ENCODE measurements around the gene NR2E3.

Gene NR2E3

GRCh38 chr15:71810256-71811035 lies at the start of gene NR2E3:
TSS of gene NR2E3 (plus strand) at chr15:71810554. CDS start at chr15:71810744, 190 bp downstream.
- DNase-seq: no peak

- no peak for DNase-seq
Observed at GRCh38 chr15:71760852-71761251, 49.5 kb upstream of the NR2E3 start.

DNA sequence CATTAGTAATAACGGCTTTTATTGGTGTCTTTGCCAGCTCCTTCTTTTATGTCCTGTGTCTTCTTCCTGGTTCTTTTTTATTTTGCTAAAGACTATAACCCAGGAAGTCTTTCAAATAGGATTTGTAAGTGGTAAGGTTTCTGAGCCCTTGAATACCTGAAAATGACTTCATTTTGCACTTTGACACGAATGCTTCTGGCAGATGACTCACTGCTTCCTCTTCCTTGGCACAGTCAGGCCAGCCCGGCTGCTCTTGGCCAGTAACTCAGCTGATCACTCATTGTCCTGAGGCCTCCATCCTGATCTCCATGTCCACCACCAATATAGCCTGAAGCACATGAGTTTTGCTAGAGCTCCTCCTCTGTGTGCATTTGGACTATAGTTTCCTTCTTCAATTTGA lies 48.7 kb upstream of the NR2E3 start:
- DNase-seq: no peak

DNA sequence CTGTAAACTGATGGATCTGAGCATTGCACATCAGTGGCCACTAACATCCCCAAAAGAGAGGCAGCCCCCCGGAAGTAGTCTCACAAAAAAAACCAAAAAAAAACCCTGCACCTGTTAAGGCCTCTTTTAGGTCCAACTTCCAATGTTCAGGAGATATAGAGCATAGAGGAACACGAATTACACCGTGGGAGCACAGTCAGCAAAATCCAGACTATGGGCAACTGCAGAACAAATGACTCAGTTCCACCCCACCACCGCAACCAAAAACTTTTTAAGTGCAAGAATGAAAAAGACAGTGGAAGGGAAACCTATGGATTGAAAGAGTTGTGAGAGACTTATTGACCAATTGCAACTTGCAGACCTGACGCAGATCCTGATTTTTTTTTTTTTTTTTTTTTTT lies 42.2 kb upstream of the NR2E3 start:
- no peak for DNase-seq

DNA sequence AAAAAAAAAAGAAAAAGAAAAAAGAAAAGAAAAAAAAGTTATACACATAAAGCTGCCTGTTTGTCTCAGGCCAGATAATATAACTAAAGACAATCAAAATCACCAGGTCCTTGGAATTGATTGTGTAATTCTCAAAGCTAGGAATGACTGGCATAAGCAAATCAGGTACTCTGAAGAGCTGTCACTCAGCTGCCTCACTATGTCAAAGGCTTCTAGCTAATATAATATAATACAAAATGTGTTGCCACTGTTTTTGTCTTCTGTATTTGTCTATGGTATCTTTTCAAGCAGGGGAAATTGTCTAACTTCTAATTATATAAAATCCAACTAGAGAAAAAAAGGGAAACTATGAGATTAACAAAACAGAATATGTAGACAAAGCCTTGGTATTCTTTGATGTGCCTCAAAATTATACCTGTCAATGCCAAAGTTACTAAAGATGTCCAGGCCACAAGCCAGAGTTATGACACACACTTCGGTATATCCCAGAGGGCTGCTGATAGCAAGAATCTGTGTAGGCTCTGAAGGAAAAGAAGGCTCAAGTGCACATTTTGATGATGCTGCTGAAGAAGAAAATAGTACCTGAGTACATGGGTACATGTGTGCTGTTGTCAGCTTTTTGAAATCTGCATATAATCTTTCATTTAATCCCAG lies 37.0 kb upstream of the NR2E3 start:
- DNase-seq: no peak

GRCh38 chr15:71775856-71776255 lies 34.5 kb upstream of the NR2E3 start:
- no peak for DNase-seq

- no peak for DNase-seq
Observed at GRCh38 chr15:71776304-71776703, 34.0 kb upstream of the NR2E3 start.

GRCh38 chr15:71777216-71777943 lies 33.0 kb upstream of the NR2E3 start:
- DNase-seq: no peak

DNA sequence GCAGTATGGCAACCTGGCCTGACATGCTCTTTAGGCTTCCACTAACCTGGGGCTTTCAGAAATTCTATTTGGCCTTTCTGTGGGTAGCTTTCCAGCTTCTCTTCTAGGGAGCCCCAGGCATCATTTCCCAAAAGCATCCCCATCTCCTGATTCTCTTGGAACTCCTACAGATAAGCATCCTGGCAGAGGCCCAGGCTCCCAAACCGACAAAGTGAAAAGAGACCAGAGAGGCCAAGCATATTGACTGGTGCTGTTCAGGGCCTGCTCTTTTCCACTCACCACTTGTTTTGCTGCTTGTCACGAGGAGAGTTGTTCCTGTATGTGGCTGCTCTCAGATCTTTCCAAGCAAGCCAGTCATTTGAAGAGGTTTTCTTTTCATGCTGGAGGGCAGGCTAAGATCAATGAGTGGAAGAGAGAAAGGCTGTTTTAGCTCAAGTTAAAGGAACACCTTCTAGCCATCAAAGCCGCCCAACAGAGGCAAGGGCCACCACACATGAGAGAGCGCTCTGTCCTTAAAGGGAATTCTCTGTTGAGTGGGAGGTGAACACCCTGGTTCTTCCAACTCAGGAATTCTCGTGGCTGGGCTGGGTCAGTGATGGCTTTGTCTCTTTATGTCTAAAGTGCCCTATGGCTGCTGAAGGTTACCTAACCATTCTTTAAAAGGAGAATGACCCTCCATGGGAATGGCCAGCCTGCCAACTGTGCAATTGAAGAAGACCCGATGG lies 31.1 kb upstream of the NR2E3 start:
- DNase-seq: no peak

GRCh38 chr15:71780115-71780976 lies 30.0 kb upstream of the NR2E3 start:
- DNase-seq: peak; percentile 8

DNA sequence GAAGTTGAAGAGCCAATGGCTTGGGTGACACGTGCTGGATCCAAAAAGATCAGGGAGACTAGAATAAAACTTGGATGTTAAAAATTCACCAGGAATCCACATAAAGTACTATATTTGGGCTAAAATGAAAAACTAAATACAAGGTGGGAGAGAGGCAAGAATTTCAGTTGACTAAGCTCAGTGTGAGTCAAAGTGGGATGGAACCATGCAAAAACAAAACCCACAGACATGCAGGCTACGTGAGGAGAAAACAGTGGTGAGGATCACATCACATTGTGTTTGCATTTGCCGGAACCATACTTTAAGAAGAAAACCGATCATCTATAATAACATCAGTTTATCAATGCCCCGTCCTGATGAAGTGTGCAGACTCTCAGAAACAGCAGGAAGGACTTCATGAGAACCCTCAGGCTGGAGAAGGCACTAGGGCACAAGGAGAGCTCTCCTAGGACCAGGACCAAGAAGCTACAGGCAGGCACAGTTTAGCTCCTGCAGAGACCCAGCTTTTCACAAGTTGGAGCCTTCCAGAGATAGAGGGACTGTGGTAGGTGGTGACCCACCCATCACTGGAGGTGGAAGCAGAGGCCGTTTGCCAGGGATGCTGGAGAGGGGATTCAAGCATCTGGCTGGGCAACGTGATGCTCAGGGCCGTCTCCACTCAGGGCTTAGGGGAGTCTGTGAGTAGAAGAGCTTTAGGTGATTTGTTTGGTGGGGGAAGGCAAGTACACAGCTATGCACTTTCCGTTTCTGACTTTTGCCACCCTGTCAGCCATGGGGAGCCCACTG lies 29.0 kb upstream of the NR2E3 start:
- DNase-seq: no peak

GRCh38 chr15:71781965-71782265 lies 28.4 kb upstream of the NR2E3 start:
- DNase-seq: no peak

DNA sequence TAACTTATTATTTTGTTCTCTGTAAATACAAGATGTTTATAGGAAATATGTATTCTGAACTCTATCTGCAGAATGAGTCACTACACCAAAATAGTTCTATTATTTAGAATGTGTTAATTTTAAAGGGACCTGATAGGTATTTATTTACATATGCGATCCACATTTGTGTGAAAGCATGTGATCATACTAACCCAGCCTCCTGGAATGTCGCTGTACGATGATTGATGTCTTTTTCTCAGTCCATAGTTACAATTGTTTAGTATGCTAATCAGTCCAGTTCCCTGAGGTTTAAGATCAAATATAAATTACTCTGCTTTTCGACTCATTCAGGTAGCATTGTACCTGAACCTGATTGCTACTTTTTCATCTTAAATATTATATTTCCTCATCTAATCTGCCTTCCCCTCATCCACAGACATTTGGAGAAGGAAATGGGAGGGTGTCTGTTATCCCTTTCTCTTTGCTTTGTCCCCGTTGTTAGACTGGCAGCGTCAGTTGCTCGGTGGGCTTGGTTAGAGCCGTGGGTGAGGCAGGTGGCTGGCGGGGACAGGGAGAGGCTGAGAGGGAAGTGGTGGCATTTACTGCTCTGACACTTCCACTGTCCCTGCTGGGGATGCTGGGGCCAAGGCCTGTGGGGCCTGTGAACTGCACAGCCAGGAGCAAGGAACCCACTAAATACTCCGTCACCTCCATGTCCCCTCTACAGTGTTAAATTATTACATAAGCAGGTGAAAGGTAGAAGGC lies 27.8 kb upstream of the NR2E3 start:
- no peak for DNase-seq

DNA sequence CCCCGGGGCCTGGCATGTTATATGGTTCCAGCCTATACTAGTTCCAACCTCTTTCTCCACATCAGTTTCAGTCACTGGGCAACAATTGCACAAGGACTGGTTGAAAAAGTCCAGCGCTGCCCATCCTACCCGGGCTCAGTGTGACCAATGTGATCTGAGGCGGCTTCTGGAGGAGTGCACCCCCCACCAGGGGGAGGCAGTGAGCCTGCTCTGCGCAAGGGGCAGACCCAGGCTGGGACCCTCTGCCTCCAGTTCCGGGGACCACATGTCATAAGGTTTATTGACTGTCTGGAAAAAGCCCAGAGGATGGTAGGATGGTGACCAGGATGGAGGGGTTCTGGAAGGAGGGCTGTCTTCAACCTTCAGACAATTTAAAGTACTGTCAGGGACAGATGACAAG lies 25.6 kb upstream of the NR2E3 start:
- peak; percentile 7 for DNase-seq

DNA sequence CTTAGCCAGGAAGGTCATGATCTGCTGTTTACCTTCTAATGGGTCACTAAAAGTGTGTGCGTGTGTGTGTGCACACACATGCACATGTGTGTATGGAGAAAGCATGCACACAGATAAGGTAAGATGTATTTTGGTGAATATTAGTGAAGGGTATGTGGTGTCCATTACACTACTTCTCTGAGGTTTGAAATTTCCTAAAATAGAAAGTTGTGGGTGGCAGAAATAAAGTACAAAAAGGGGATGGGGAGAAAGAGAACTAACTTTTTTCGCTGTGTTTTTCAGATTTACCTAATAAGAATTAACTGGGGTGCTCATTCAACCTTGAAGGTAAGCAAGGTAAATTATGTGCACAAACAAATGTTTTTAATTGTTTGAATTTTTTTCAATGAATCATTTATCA lies 24.4 kb upstream of the NR2E3 start:
- no peak for DNase-seq

DNA sequence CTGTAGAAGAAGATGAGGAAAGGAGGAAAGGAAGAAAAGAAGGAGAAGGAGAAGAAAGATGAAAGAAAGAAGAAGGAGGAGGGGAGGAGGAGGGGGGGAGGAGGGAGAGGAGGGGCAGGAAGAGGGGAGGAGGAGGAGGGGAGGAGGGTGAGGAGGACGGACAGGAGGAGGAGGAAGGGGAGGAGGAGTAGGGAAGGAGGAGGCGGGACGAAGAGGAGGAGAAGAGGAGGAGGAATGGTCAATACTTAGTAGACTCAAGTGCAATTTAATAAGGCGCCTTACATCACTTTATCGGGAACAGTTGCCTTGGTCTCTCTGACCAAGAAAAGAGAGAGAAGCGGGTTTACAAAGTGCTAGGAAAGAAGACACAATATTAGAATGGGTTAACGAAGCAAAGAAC lies 23.7 kb upstream of the NR2E3 start:
- no peak for DNase-seq

GRCh38 chr15:71788646-71789579 lies 21.4 kb upstream of the NR2E3 start:
- DNase-seq: no peak

- DNase-seq: no peak
Observed at GRCh38 chr15:71789616-71790015, 20.7 kb upstream of the NR2E3 start.

- no peak for DNase-seq
Observed at GRCh38 chr15:71790081-71790480, 20.3 kb upstream of the NR2E3 start.

- DNase-seq: no peak
Observed at GRCh38 chr15:71791975-71792374, 18.4 kb upstream of the NR2E3 start.

All from activated naive CD4-positive, alpha-beta T cell treated with Interleukin-2 at 50 U/mL for 16 hours (primary cell).